ENCODE data around the gene LPP.

Gene LPP

GRCh38 chr3:188505151-188505550 is 351.2 kb downstream of the LPP start:
- Histone ChIP-seq H3K9me3 (ENCODE audit: control insufficient read depth, low read length) (peaks cover 23% of the 10 kb centered on the region), H3K36me3 (ENCODE audit: control insufficient read depth, insufficient read depth, low read length, severe bottlenecking) (no peaks in the 10 kb centered on the region), H3K9ac (ENCODE audit: low read length) (no peak overlapping the region), H3K4me3 (ENCODE audit: low read length) (no peak overlapping the region), H3K27me3 (replicated peaks; ENCODE audit: control insufficient read depth, insufficient read depth, low read length) (no peaks in the 10 kb centered on the region), H3K4me1 (ENCODE audit: control insufficient read depth, insufficient read depth, low read length) (peaks cover 15% of the 10 kb centered on the region)
- no peak for DNase-seq (ENCODE audit: low read depth)

GRCh38 chr3:188505911-188506310 is 352.0 kb downstream of the LPP start:
- Histone ChIP-seq H3K9me3 (ENCODE audit: control insufficient read depth, low read length) (peaks cover 23% of the 10 kb centered on the region), H3K4me3 (ENCODE audit: low read length) (no peak overlapping the region), H3K27me3 (replicated peaks; ENCODE audit: control insufficient read depth, insufficient read depth, low read length) (no peaks in the 10 kb centered on the region), H3K36me3 (ENCODE audit: control insufficient read depth, insufficient read depth, low read length, severe bottlenecking) (no peaks in the 10 kb centered on the region), H3K9ac (ENCODE audit: low read length) (no peak overlapping the region), H3K4me1 (ENCODE audit: control insufficient read depth, insufficient read depth, low read length) (peaks cover 21% of the 10 kb centered on the region)
- DNase-seq (ENCODE audit: low read depth) = no peak

GRCh38 chr3:188506446-188506845 is 352.5 kb downstream of the LPP start:
- H3K27me3 ChIP-seq (replicated peaks; ENCODE audit: control insufficient read depth, insufficient read depth, low read length) = no peaks in the 10 kb centered on the region
- peaks cover 21% of the 10 kb centered on the region for H3K4me1 ChIP-seq (ENCODE audit: control insufficient read depth, insufficient read depth, low read length)
- H3K9me3 ChIP-seq (ENCODE audit: control insufficient read depth, low read length) = peaks cover 23% of the 10 kb centered on the region
- DNase-seq (ENCODE audit: low read depth) = no peak
- no peaks in the 10 kb centered on the region for H3K36me3 ChIP-seq (ENCODE audit: control insufficient read depth, insufficient read depth, low read length, severe bottlenecking)
- no peak overlapping the region for H3K9ac ChIP-seq (ENCODE audit: low read length)
- H3K4me3 ChIP-seq (ENCODE audit: low read length) = no peak overlapping the region

- Histone ChIP-seq H3K27me3 (replicated peaks; ENCODE audit: control insufficient read depth, insufficient read depth, low read length) (no peaks in the 10 kb centered on the region), H3K4me3 (ENCODE audit: low read length) (peak overlapping the region; percentile 4), H3K9ac (ENCODE audit: low read length) (peak overlapping the region; percentile 57), H3K36me3 (ENCODE audit: control insufficient read depth, insufficient read depth, low read length, severe bottlenecking) (no peaks in the 10 kb centered on the region), H3K9me3 (ENCODE audit: control insufficient read depth, low read length) (peaks cover 21% of the 10 kb centered on the region), H3K4me1 (ENCODE audit: control insufficient read depth, insufficient read depth, low read length) (peaks cover 21% of the 10 kb centered on the region)
- DNase-seq (ENCODE audit: low read depth) = peak; percentile 92
Observed at GRCh38 chr3:188507244-188507720, 353.3 kb downstream of the LPP start.

GRCh38 chr3:188508454-188508853 is 354.5 kb downstream of the LPP start:
- DNase-seq (ENCODE audit: low read depth) = no peak
- H3K27me3 ChIP-seq (replicated peaks; ENCODE audit: control insufficient read depth, insufficient read depth, low read length) = no peaks in the 10 kb centered on the region
- H3K4me1 ChIP-seq (ENCODE audit: control insufficient read depth, insufficient read depth, low read length) = peaks cover 21% of the 10 kb centered on the region
- H3K36me3 ChIP-seq (ENCODE audit: control insufficient read depth, insufficient read depth, low read length, severe bottlenecking) = no peaks in the 10 kb centered on the region
- H3K9me3 ChIP-seq (ENCODE audit: control insufficient read depth, low read length) = peaks cover 10% of the 10 kb centered on the region
- H3K9ac ChIP-seq (ENCODE audit: low read length) = no peak overlapping the region
- no peak overlapping the region for H3K4me3 ChIP-seq (ENCODE audit: low read length)

GRCh38 chr3:188509316-188509715 is 355.4 kb downstream of the LPP start:
- Histone ChIP-seq H3K9ac (ENCODE audit: low read length) (no peak overlapping the region), H3K36me3 (ENCODE audit: control insufficient read depth, insufficient read depth, low read length, severe bottlenecking) (no peaks in the 10 kb centered on the region), H3K4me1 (ENCODE audit: control insufficient read depth, insufficient read depth, low read length) (peaks cover 21% of the 10 kb centered on the region), H3K27me3 (replicated peaks; ENCODE audit: control insufficient read depth, insufficient read depth, low read length) (no peaks in the 10 kb centered on the region), H3K4me3 (ENCODE audit: low read length) (no peak overlapping the region), H3K9me3 (ENCODE audit: control insufficient read depth, low read length) (peaks cover 2% of the 10 kb centered on the region)
- no peak for DNase-seq (ENCODE audit: low read depth)

GRCh38 chr3:188510366-188510765 is 356.4 kb downstream of the LPP start:
- no peak overlapping the region for H3K9ac ChIP-seq (ENCODE audit: low read length)
- no peak overlapping the region for H3K4me3 ChIP-seq (ENCODE audit: low read length)
- H3K36me3 ChIP-seq (ENCODE audit: control insufficient read depth, insufficient read depth, low read length, severe bottlenecking) = no peaks in the 10 kb centered on the region
- peaks cover 21% of the 10 kb centered on the region for H3K4me1 ChIP-seq (ENCODE audit: control insufficient read depth, insufficient read depth, low read length)
- DNase-seq (ENCODE audit: low read depth) = peak; percentile 34
- no peaks in the 10 kb centered on the region for H3K9me3 ChIP-seq (ENCODE audit: control insufficient read depth, low read length)
- H3K27me3 ChIP-seq (replicated peaks; ENCODE audit: control insufficient read depth, insufficient read depth, low read length) = no peaks in the 10 kb centered on the region

- peaks cover 9% of the 10 kb centered on the region for H3K4me1 ChIP-seq (ENCODE audit: control insufficient read depth, insufficient read depth, low read length)
- H3K4me3 ChIP-seq (ENCODE audit: low read length) = no peak overlapping the region
- no peaks in the 10 kb centered on the region for H3K27me3 ChIP-seq (replicated peaks; ENCODE audit: control insufficient read depth, insufficient read depth, low read length)
- no peak for DNase-seq (ENCODE audit: low read depth)
- no peaks in the 10 kb centered on the region for H3K36me3 ChIP-seq (ENCODE audit: control insufficient read depth, insufficient read depth, low read length, severe bottlenecking)
- no peak overlapping the region for H3K9ac ChIP-seq (ENCODE audit: low read length)
- H3K9me3 ChIP-seq (ENCODE audit: control insufficient read depth, low read length) = no peaks in the 10 kb centered on the region
Observed at GRCh38 chr3:188513662-188514328, 359.8 kb downstream of the LPP start.

GRCh38 chr3:188516515-188516914 is 362.6 kb downstream of the LPP start:
- Histone ChIP-seq H3K4me3 (ENCODE audit: low read length) (no peak overlapping the region), H3K9ac (ENCODE audit: low read length) (no peak overlapping the region), H3K9me3 (ENCODE audit: control insufficient read depth, low read length) (no peaks in the 10 kb centered on the region), H3K27me3 (replicated peaks; ENCODE audit: control insufficient read depth, insufficient read depth, low read length) (no peaks in the 10 kb centered on the region), H3K4me1 (ENCODE audit: control insufficient read depth, insufficient read depth, low read length) (peaks cover 13% of the 10 kb centered on the region), H3K36me3 (ENCODE audit: control insufficient read depth, insufficient read depth, low read length, severe bottlenecking) (no peaks in the 10 kb centered on the region)
- DNase-seq (ENCODE audit: low read depth) = no peak

GRCh38 chr3:188518416-188518815 is 364.5 kb downstream of the LPP start:
- peaks cover 13% of the 10 kb centered on the region for H3K4me1 ChIP-seq (ENCODE audit: control insufficient read depth, insufficient read depth, low read length)
- no peak for DNase-seq (ENCODE audit: low read depth)
- no peak overlapping the region for H3K4me3 ChIP-seq (ENCODE audit: low read length)
- no peak overlapping the region for H3K9ac ChIP-seq (ENCODE audit: low read length)
- no peaks in the 10 kb centered on the region for H3K36me3 ChIP-seq (ENCODE audit: control insufficient read depth, insufficient read depth, low read length, severe bottlenecking)
- no peaks in the 10 kb centered on the region for H3K27me3 ChIP-seq (replicated peaks; ENCODE audit: control insufficient read depth, insufficient read depth, low read length)
- no peaks in the 10 kb centered on the region for H3K9me3 ChIP-seq (ENCODE audit: control insufficient read depth, low read length)

- no peaks in the 10 kb centered on the region for H3K9me3 ChIP-seq (ENCODE audit: control insufficient read depth, low read length)
- no peak overlapping the region for H3K4me3 ChIP-seq (ENCODE audit: low read length)
- peaks cover 13% of the 10 kb centered on the region for H3K4me1 ChIP-seq (ENCODE audit: control insufficient read depth, insufficient read depth, low read length)
- DNase-seq (ENCODE audit: low read depth) = no peak
- H3K27me3 ChIP-seq (replicated peaks; ENCODE audit: control insufficient read depth, insufficient read depth, low read length) = no peaks in the 10 kb centered on the region
- no peaks in the 10 kb centered on the region for H3K36me3 ChIP-seq (ENCODE audit: control insufficient read depth, insufficient read depth, low read length, severe bottlenecking)
- H3K9ac ChIP-seq (ENCODE audit: low read length) = no peak overlapping the region
Observed at GRCh38 chr3:188518835-188519452, 365.0 kb downstream of the LPP start.
